NCI-H2196 (cell line): ENCODE measurements around the gene SESTD1.

Experiments
- DNase-seq: peaks from one replicate; lab custom pipeline; 2025; ENCODE audit not compliant: unreplicated experiment; lab: John Stamatoyannopoulos, UW

Gene SESTD1

GRCh38 chr2:179191110-179191509 is 73.5 kb downstream of the SESTD1 start:
- DNase-seq: no peak

GRCh38 chr2:179186126-179186525 is 78.5 kb downstream of the SESTD1 start:
- no peak for DNase-seq

DNA sequence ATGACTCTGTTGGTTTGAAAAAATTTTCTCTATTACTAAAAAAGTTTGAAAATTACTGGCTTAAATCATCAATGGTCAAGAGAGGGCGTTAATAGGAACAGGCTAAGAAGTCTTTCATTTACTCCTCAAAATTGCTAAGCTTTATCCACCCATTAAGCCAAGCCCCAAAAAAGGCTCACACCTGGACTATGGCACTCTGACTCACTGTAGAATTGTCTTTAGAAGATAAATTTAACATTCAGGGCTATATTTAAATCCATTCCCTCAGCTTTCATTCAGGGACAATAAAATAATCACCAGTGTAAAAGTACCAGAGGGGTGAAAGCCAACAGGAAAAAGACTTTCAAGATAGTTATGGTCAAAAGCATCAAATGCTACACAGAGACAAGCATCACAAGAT is 80.0 kb downstream of the SESTD1 start:
- no peak for DNase-seq

- DNase-seq: no peak
Observed at GRCh38 chr2:179181002-179181401, 83.6 kb downstream of the SESTD1 start.

- DNase-seq: no peak
Observed at GRCh38 chr2:179180242-179180641, 84.4 kb downstream of the SESTD1 start.

GRCh38 chr2:179179719-179180118 is 84.9 kb downstream of the SESTD1 start:
- no peak for DNase-seq

- no peak for DNase-seq
Observed at GRCh38 chr2:179177694-179178093, 86.9 kb downstream of the SESTD1 start.

DNA sequence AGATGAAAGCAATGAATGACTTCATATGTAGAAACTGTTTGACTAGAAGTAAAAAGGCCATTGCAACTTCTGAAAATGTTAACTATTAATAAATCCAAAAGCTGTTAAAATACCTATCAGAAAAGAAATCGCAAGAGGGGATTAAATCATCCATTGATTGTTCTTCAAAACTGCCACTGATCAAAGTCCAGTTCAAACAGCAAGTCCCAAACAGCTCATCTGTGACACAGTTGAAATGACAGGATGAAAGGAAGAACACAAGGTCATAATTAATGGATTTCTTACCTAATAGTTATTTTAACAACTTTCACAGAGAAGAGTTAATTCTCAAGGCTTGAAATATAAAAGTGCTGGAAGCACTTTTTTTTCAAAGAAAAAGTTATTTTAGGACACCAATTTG is 90.4 kb downstream of the SESTD1 start:
- no peak for DNase-seq

GRCh38 chr2:179172894-179173293 is 91.7 kb downstream of the SESTD1 start:
- no peak for DNase-seq

GRCh38 chr2:179171371-179171770 is 93.3 kb downstream of the SESTD1 start:
- DNase-seq: no peak

- DNase-seq: no peak
Observed at GRCh38 chr2:179170901-179171300, 93.7 kb downstream of the SESTD1 start.

DNA sequence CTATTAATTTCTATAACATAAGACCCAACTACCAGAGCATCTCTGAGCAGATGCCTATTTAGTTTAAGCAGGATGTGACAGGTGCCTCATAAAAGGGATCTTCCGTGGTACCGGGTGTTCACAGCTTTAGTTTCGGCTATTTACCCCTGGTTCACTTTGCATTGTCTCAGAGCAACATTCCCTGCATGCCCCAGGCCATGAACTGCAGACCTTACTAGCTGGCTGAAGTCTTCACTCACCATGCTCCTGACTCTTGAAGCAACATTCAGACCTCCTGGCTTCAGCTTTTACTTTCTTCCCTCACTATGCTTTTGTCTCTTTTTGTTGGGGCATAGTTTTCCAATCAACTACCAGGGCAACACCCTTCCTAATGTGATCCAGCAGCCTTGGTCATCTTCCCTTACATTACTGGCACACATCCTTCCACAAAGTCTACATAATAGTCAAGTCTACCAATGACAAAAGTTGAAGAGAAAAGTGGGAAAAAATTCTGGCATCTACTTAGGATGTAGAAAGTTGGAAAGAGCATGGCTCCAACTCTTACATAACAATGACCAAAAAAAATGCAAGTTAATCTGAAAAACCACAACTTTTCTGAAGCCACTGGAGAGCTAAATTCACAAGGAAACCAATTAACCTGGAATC is 99.2 kb downstream of the SESTD1 start:
- DNase-seq: no peak

DNA sequence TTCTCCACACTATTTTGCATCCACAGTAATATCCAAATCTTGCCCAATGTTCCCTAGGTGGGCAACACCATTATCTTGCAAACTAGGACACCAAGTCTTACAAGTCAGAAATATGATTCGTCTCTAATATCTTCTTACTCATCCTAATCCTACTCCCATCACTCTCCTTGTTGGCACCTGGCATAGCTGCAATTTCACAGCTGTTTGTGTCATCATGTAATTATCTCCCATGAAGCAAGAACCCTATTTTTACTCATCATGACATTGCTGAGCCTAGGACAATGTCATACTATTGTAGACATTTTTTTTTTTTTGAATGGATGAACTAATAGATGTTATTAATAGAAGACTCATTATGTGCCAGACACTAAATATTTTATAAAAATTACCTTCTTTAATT is 123.4 kb downstream of the SESTD1 start:
- no peak for DNase-seq

- no peak for DNase-seq
Observed at GRCh38 chr2:179140571-179140970, 124.1 kb downstream of the SESTD1 start.

DNA sequence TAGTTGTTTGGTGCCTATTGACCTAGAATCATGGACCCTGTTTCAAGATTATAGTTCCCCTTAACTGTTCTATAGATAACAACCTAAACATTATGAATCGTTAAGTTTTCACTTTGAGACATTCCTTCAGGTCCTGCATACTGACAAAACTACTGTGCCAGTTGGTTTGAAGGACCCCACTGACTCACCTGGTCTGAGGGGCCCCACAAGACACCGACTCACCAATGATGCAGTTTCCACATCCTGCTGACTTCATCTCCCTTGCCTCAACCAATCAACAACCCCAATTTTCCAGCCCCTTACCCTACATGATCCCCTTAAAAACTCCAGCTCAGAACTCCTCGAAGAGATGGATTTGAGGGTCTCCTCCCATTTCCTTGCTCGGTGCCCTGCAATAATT is 125.1 kb downstream of the SESTD1 start:
- no peak for DNase-seq

GRCh38 chr2:179137200-179137759 is 127.4 kb downstream of the SESTD1 start:
- no peak for DNase-seq

DNA sequence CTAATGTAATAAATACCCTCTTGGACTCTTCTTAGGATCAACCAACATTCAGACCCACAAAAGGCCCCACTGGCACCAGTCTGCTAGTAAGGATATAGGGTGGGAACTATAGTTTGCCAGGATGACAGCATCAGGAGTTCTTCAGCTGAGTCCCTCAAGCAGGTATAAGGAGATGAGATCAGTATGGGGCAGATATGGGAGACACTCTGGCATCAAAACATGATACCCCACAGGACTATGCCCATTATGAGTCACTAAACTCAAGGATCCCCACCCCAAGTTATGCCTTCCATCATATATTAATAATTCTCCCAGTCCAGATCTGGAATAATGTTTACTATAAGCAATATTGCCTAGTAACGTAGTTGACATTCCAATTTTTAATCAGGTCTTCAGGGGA is 131.6 kb downstream of the SESTD1 start:
- no peak for DNase-seq

DNA sequence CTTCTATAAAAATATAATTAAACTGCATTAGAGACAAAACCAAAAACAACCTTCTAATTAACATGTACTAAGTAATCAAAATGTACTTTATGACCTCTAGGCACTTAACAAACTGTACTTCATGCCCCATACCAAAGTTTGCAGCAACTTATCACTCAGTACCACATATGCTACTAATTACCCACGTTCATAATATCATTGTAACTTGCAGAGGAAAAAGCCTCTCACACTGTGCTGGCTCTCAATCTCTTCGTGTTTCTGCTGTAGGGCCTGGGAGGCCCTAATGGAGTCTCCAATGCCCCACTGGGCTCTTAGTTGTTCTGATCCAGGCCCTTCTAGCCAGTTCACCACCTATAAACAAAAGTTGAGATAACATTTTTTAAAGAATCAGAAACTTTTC is 132.6 kb downstream of the SESTD1 start:
- no peak for DNase-seq

- DNase-seq: no peak
Observed at GRCh38 chr2:179130560-179130959, 134.1 kb downstream of the SESTD1 start.

- no peak for DNase-seq
Observed at GRCh38 chr2:179129574-179130238, 134.9 kb downstream of the SESTD1 start.

- no peak for DNase-seq
Observed at GRCh38 chr2:179125404-179125803, 139.2 kb downstream of the SESTD1 start.

GRCh38 chr2:179124282-179124681 is 140.3 kb downstream of the SESTD1 start:
- DNase-seq: no peak

DNA sequence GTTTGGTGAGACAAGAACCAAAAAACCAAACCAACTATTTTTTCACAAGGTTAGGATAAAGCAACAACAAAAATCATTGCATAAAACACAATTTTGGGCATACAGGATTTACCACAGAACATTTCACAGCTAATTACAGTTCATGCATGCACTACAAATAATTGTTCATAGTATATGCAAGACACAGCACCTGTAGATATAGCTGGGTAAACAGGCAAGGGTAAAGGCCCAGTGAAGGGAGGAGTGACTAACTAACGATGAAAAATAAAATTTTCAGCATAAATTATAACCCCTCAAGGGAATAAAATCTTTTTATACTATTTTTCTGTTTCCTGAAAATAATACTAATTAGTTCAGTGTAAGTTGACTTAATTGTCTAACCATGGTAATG is 141.4 kb downstream of the SESTD1 start:
- DNase-seq: no peak
